ENCODE data around the gene TXLNA. TPM values are rescaled to one million over a fixed set of nuclear protein-coding genes. Genes with fewer than 3 reads are reported as not detected.

The TXLNA gene
- total RNA-seq, 1 experiment from 2014 or later: 67.3 TPM

- Histone ChIP-seq H3K23ac (ENCODE audit: insufficient read length, low read depth, low read length) (no peak overlapping the region), H2BK12ac (ENCODE audit: insufficient read length, low read depth, low read length) (no peak overlapping the region), H4K8ac (replicated peaks; ENCODE audit: insufficient read length, low read depth, low read length) (no peak overlapping the region), H3K9me3 (ENCODE audit: control insufficient read depth, low read depth, low read length) (no peaks in the 10 kb centered on the region), H4K20me1 (ENCODE audit: control insufficient read depth, insufficient read depth, insufficient read length) (no peaks in the 10 kb centered on the region), H3K4ac (ENCODE audit: low read depth, low read length) (no peak overlapping the region), H3K4me2 (ENCODE audit: insufficient read depth, insufficient read length, low read length) (peak overlapping the region; percentile 75), H2BK5ac (ENCODE audit: insufficient read length, low read length) (no peak overlapping the region), H3K9ac (ENCODE audit: extremely low read depth, insufficient read length, low read length) (peak overlapping the region; percentile 46), H3K14ac (ENCODE audit: insufficient read depth, low read length) (peak overlapping the region; percentile 90), H3K27me3 (ENCODE audit: insufficient read depth, low read length) (no peaks in the 10 kb centered on the region), H4K5ac (ENCODE audit: insufficient read length, low read depth, low read length) (no peak overlapping the region), H4K91ac (ENCODE audit: insufficient read length, low read depth, low read length) (no peak overlapping the region), H3K79me2 (ENCODE audit: insufficient read depth, low read length) (no peaks in the 10 kb centered on the region), H2BK120ac (ENCODE audit: low read depth, low read length, poor library complexity, severe bottlenecking) (no peak overlapping the region), H2BK15ac (ENCODE audit: low read depth, low read length) (no peak overlapping the region), H3T11ph (ENCODE audit: low read length) (no peak overlapping the region), H2AK5ac (ENCODE audit: insufficient read length, low read length) (no peak overlapping the region), H3K27ac (ENCODE audit: insufficient read length, low read depth, low read length) (no peak overlapping the region), H3K18ac (ENCODE audit: insufficient read length, low read depth, low read length) (peak overlapping the region; percentile 72), H3K79me1 (ENCODE audit: insufficient read depth, low read depth, low read length, poor library complexity, severe bottlenecking) (no peaks in the 10 kb centered on the region), H3K23me2 (ENCODE audit: insufficient read length, low read depth, low read length, poor library complexity, severe bottlenecking) (peaks cover 17% of the 10 kb centered on the region), H3K4me1 (ENCODE audit: insufficient read depth, low read length) (no peaks in the 10 kb centered on the region; the same call in 1 of the 2 replicates), H2AFZ (ENCODE audit: low read length) (no peak overlapping the region), H2BK20ac (ENCODE audit: low read depth, low read length, poor library complexity, severe bottlenecking) (no peak overlapping the region), H3K56ac (ENCODE audit: insufficient read length, low read depth, low read length) (no peak overlapping the region)
- Mint-ChIP-seq H3K27ac (peak overlapping the region in 2 of 3 experiments; percentile 55 to 95; a peak in 2 of 7 replicates), H3K27me3 (ENCODE audit: low read depth) (peaks cover 4% of the 10 kb centered on the region), H3K9me3 (no peaks in the 10 kb centered on the region), H3K36me3 (ENCODE audit: insufficient read depth in 1 of 3, low read depth in 3 of 3) (peaks cover 0 to 10% (median 2%) of the 10 kb centered on the region in 3 experiments; a peak in 2 of 7 replicates), H3K4me1 (peaks cover 21 to 23% of the 10 kb centered on the region in 2 experiments), H3K4me3 (peak overlapping the region; percentile 82 to 92)
- WGBS (ENCODE audit: extremely low coverage, insufficient read length, low lambda C conversion rate): no CpG with 5 or more reads among the region's 20 CpGs
- TF ChIP-seq, protein P1, sequence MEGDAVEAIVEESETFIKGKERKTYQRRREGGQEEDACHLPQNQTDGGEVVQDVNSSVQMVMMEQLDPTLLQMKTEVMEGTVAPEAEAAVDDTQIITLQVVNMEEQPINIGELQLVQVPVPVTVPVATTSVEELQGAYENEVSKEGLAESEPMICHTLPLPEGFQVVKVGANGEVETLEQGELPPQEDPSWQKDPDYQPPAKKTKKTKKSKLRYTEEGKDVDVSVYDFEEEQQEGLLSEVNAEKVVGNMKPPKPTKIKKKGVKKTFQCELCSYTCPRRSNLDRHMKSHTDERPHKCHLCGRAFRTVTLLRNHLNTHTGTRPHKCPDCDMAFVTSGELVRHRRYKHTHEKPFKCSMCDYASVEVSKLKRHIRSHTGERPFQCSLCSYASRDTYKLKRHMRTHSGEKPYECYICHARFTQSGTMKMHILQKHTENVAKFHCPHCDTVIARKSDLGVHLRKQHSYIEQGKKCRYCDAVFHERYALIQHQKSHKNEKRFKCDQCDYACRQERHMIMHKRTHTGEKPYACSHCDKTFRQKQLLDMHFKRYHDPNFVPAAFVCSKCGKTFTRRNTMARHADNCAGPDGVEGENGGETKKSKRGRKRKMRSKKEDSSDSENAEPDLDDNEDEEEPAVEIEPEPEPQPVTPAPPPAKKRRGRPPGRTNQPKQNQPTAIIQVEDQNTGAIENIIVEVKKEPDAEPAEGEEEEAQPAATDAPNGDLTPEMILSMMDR (conservative IDR thresholded peaks at IDR 0.05): no peak
- no peak for DNase-seq
These were observed 60.3 kb downstream of the TXLNA start for GRCh38 chr1:32239790-32240139.

All from H9 (cell line).